Activated CD4-positive, alpha-beta T cell treated with anti-CD3 and anti-CD28 coated beads, Interleukin-2, amount 50 U/mL, for 48 hours (primary cell): ENCODE data around the gene DNM2.
A peak's percentile ranks its signal among the peaks of the same experiment; 100 is the strongest.
"Not testable (repeated sequence)": the region's sequence is repeated elsewhere in the genome, so short reads cannot be mapped to it uniquely, and the experiment has no call there.

ENCODE experiments used
- DNase-seq, 2 experiments: peaks; one replicate each; pipeline ENCODE4 v3.0.0-alpha.2; 2020

Gene DNM2

DNA sequence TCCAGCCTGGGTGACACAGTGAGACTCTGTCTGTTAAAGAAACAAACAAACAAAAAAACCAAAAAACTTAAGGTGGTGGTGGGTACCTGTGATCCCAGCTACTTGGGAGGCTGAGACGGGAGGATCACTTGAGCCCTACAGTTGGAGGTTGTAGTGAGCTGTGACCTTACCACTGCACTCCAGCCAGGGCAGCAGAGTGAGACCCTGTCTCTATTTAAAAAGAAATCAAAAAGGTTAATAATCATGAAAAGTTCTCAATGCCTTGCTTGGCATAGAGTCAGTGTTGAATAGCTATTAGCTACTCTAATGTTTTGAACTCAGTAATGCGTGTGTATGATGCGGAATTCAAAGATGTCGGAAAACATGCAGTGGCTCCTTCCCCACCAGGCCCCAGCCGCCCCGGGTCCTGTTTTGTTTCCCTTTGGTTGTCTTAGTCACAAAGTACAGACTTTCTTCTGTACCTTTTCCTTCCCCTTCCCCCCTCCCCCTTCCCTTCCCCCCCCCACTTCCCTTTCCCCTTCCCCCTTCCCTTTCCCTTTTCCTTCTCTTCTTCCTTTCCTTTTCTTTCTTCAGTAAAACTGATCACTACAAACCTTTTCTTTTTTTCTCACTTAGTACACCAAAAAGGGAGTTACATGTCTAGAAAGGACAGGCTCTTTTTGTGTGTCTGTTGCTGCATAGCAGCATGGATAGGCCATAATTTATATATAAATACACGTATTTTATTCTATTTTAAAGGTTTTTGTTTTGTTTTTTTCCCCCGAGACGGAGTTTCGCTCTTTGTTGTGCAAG lies 35.2 kb downstream of the DNM2 start:
- no peak for DNase-seq

DNA sequence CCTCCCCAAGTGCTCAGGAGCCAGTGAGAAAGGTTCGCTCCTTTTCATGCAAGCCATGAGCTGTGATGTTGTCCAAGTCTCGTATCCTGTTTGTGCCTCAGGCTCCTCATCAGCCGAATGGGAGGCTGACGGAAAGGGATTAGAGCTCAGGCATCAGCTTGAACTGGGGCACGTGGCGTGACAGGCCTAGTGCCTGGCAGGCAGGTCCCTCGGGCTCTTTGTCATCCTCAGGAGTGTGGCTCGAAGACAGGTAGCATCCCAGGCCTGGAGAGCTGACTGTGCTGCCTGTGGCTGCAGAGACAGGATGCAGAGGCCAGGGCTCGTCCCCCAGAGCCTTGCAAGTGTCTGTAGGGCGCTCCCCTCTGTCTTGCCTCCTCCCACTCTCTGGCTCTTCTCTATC lies 38.5 kb downstream of the DNM2 start:
- no peak for DNase-seq

DNA sequence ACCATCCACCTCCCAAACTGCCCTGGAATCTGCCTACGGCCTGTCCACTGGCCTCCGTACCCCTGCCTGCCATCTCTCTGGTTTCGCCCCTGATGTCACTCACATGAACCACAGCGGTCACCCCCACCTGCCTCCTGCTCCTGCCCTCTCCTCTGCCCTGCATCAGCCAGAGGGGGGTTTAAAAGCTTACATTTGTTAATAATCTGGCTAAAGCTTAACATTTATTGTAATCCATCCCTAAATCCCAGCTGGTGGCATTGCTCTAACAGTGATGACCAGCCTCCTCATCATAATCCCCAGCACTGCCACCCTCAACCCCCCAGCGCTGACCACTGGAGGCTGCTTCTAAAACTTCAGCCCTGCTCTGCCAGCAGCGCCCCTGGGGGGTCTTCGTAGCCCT lies 38.9 kb downstream of the DNM2 start:
- DNase-seq = no peak

DNA sequence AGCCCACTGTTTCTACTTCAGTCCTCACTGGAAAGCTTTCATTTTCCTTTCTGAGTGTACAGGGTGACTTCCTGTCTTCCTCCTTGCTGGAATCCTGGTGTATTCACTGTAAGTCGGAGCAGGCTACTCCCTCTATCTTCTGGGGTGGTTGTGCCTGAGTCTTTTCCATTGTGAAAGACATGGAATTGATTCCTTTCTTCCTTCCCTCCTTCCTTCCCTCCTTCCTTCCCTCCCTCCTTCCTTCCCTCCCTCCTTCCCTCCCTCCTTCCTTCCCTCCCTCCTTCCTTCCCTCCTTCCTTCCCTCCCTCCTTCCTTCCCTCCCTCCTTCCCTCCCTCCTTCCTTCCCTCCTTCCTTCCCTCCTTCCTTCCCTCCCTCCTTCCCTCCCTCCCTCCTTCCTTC lies 40.2 kb downstream of the DNM2 start:
- not testable (repeated sequence) for DNase-seq

DNA sequence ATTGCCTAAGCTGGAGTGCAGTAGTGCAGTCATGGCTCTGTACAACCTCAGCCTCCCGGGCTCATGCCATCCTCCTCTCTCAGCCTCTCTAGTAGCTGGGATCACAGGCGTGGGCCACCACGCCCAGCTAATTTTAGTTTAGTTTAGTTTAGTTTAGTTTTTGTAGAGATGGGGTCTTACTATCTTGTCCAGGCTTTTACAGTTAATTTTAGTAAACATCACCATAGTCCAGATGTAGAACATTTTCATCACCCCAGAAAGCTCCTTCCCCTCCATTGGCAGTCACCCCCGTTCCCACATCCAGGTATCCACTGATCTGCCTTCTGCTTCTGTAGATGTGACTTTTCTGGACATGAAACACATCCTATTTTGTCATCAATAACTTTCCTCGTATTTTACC lies 41.1 kb downstream of the DNM2 start:
- no peak for DNase-seq

DNA sequence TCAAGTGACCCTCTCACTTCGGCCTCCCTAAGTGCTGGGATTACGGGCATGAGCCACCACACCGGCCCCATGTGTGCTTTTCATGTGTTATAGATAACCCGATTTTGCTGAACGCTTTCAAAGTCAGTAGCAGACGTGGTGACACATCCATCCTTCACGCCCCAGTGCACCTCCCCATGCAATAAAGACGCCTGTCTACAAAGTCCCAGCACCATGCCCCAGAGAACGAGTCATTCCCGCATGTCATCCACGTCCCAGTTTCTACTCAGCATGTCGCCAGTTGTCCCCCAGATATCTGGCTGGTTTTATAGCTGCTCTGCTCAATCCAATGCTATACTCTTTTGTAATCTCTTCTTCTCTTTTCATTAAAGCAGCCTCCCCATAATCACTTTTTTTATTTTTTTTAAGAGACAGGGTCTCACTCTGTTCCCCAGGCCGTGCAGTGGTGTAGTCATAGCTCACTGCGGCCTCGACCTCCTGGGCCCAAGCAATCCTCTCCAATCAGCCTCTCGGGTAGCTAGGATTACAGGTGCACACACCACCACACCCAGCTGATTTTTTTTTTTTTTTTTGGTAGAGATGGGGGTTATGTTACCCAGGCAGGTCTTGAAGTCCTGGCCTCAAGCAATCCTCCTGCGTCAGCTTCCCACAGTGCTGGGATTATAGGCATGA lies 42.5 kb downstream of the DNM2 start:
- peak; percentile 34 to 54 for DNase-seq

DNA sequence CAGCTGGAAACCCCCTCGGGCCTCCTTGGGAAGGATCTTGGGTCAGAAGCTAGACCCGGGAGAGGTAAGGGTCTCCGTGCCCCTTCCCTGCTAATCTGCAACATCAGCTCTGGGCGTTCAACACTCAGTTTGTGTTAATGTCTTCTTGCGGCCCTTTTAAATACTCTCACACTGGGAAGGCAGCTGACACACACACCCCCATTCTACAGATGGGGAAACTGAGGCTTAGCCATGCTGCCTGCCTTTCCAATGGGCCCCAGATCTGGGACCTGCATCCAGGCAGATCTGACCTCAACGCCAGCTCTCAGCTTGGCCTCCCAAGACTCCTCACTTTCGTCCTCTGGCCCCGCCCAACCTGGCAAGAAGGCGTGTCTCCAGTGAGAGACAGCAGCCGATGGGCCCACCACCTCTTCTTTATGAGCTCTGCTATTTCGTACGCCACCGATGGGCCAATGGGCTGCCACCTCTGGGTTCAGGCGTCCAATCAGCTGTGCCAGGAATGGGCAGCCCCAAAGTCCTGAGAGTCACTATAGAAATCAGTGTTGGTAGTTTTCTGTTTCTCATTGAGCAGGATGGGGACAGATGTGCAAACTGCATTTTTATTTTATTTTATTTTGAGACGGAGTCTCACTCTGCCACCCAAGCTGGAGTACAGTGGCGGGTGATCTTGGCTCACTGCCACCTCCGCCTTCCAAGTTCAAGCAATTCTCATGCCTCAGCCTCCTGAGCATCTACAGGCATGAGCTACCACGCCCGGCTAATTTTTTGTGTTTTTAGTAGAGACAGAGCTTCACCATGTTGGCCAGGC lies 43.8 kb downstream of the DNM2 start:
- no peak for DNase-seq

DNA sequence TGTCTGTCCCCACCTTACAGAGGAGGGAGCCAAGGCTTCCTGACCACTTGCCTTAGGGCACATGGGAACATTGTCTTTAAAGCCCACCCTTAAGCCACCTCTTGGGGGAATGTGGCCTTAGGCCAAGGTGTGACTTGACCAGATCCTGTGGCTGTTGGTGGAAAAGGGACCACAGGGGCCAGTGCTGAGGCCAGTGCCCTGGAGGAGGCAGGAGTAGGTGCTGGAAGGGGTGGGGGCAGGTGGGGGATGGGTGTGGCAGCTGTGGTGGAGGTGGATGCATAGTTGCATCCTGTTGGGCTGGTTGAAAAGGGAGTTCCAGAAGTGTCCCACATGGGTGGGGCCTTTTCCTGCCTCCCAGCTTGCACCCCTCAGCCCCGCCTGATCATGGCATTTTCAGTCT lies 44.8 kb downstream of the DNM2 start:
- DNase-seq = no peak

DNA sequence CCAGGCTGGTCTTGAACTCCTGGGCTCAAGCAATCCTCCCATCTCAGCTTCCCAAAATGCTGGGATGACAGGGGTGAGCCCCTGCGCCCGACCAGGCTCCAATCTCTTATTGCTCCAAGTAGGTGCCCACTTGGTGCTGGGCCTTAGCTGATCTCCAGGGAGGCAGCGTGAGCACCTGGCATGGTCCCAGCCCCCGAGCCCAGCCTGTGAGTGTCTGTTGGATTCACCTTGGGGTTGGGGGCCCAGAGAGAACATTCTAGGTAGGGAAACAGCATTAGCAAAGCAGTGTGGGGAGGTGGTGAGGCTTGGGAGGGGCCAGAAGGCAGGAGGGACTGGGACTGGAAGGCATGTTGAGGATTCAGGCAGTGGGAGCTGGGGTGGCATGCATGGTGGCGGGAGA lies 45.5 kb downstream of the DNM2 start:
- no peak for DNase-seq

DNA sequence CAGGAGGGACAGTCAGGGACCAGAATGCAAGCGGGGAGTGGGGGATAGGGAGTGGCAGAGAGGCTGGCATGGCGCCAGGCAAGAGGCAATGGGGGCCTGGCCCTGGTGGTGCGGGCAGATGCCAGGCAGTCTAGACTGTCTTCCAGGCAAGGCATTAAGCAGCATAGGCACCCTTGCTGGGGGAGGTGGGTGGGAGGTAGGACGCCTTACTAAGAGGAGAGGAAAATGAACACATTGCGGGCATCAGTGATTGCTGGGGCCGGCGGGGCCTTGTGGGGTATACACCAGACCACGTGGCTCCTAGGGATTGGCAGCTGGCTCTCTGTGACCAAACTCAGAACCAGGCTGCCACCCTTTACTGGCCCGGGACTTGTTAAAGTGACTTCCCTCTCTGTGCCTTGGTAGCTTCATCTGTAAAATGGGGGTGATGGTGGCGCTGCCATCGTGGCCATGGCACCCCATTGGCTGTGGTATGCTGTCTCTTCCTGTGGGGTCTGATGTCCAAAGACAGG lies 46.0 kb downstream of the DNM2 start:
- no peak for DNase-seq

DNA sequence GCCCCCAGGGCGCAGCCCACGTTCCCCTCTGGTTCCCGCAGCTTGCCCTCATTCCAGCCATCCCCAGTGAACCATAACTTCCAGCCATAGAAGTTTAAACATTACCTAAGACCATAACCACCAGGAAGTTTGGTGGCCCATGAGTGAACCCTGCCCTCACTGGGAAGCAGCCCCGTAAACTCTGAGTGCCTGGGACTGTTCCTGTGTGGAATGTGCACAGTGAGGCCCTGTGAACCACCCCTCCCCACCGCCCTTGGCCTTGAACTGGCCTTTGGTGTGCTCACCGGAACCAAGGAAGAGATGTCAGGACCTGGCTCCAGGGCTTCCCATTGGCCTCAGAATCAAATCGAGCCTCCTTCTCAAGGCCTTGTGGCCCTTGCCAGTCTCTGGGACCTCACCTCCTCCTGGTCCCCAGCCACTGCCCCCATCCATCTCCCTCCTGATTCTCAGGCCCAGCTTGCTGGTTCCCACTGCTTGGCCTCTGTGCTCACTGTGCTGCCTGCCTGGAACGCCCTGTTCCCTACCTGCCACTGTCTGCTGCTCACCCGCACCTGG lies 46.5 kb downstream of the DNM2 start:
- DNase-seq = no peak

DNA sequence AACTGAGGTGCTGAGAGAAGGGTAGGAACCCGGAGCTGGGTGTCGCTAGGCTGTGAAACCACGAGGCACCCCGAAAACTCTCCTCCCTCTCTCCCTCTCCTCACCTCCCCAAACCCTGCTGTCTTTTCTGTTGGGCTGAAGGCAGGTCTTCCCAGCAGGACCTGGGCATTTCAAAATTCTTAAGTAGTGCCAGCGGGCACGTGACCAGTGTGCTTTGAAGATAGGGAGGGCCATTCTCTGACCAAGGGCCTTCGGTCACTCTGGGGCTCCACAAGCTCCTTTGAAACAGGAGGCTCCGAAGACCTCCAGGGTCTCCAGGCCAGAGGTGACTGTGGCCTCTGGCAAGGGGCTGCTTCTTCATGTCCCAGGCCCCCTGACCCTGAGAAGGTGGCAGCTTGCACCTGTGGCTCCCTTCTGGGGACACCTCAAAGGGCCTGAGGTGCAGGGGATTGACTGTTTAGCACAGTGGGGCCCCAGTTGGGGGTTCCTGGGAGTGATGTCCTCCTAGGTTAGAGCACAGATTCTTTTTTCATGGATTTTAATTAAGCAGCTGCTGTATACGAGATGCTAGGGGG lies 48.3 kb downstream of the DNM2 start:
- DNase-seq = no peak

DNA sequence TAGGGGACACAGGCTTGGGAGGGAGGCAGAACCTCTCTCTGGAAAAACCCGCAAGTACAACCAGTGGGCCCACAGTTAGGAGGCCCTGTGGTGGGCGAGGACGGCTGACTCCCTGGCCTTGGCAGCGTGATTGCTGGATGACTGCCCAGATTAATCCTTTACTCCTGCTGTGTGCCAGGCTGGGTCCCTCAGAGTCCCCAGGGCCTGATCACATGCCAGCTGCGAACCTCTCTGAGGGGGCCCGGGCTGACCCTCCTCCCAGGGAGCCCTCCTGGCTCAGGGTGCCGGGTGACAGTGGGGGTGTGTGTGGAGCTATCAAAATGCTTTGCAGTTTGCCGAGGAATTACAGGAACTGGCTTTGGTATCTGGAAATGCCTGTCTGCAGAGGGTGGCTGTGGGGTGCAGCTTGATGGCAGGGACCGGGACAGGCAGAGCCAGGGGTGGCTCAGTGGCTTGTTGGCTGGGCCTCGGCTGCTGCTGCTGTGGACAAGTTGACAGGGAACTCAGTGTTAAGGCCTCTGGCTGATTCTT lies 48.9 kb downstream of the DNM2 start:
- DNase-seq = no peak

DNA sequence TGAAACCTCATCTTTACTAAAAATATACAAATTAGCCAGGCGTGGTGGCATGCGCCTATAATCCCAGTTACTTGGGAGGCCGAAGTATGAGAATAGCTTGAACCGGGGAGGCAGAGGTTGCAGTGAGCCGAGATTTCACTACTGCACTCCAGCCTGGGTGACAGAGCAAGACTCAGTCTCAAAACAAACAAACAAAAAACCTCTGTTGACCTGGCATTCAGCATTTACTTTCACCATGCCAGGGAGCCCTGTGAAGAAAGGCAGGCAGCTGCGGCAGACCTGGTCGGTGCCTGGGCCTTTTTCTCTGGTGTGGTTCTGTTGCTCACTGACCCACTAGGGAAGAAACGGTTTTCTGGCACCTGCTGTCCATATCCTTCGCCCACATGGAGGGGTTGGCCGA lies 49.8 kb downstream of the DNM2 start:
- no peak for DNase-seq

DNA sequence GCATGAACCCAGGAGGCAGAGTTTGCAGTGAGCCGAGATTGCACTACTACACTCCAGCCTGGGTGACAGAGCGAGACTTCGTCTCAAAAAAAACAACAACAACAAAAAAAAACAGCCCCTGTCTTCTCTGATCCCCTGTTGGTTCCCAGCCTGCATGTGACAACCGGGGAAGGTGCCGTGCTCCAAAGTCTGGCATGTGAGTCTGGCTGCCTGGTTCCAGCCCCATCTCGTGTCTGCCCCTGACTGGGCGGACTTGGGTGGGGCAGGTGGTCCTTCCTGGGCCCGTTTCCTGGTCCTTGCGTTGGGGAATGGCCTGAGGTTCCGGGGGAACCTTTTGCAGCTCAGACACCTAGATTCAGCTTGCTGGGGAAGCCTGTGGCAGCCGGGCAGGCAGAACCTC lies 50.5 kb downstream of the DNM2 start:
- DNase-seq = no peak

DNA sequence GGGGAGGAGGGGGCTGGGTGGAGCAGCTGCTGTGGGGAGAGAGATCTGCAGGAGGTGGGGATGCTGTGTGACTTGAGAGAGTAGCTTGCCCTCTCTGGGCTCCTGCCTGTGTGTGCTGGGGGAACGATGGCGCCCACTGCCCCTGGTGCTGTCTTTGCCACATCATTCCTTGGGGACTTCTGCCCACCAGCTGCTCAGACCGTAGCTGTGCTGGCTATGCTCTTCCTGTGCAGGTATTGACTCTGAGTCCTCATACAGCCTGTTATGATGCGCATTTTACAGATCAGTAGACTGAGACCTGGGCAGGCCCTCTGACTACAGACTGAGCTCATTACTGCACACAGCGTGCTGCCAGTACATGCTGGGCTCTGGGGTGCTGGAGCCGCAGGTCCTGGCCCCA lies 51.1 kb downstream of the DNM2 start:
- DNase-seq = no peak

DNA sequence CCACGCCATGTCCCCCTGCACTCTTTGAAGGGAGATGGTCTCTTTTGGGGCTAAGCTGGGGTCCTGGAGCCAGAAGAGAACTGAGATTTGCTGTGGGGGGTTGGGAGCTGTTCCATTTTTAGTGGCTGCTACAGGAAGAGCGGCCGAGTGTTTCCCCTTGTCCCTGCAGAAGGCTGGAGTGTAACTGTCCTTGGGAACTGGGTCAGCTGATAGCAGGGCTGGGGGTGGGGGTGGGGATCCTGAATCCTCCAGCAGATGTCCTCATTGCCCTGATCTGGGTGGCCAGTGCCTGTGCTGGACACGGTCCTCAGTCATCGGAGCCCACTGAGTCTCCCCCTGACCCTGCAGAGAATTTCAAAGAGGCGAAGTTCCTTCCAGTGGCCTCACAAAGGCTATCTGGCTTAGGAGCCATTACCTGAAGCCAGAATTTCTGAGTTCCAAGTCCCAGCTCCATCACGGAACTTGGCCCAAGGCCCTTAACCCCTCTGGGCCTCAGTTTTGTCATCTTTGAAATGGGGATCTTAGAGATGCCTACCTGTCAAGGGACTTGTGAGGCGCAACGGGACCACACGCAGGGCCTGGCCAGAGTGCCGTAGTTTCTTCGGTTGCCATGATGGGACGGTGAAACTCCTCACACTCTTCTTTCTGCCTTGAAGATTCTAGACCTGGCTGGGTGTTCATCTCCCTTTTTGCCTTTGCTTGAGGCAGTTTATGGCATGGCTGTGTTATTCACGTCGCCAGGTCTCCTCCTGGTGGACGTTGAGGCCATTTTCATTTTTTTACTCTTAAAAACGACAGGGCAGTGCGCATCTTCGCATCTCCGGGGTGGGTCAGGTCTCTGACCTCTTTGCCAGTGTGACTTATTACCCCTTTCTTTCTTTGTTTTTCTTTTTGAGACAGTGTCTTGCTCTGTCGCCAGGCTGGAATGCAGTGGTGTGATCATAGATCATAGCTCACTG lies 51.9 kb downstream of the DNM2 start:
- DNase-seq = no peak

DNA sequence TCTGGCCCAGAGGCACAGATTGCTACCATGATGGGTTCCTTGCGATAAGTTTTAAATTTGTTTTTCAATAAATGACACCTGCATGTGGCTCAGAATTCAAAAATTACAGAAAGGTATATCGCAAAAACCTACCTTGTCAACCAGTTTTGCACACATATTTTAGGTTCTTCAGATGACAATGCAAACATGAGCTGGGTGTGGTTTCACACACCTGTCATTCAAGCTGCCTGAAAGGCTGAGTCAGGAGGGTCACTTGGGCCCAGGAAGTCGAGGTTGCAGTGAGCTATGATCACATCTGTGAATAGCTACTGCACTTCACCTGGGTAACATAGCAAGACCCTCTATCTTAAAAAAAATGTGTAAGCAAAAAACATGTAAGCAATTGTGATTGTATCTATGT lies 56.1 kb downstream of the DNM2 start:
- DNase-seq = no peak

DNA sequence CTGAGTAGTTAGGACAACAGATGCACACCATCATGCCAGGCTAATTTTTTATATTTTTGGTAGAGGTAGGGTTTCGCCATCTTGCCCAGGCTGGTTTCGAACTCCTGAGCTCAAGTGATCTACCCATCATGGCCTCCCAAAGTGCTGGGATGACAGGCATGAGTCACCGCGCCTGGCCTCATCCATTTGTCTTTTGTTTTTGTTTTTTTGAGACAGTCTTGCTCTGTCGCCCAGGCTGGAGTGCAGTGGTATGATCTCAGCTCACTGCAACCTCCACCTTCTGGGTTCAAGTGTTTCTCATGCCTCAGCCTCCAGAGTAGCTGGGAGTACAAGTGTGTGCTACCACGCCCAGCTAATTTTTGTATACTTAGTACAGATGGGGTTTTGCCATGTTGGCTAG lies 57.0 kb downstream of the DNM2 start:
- no peak for DNase-seq

DNA sequence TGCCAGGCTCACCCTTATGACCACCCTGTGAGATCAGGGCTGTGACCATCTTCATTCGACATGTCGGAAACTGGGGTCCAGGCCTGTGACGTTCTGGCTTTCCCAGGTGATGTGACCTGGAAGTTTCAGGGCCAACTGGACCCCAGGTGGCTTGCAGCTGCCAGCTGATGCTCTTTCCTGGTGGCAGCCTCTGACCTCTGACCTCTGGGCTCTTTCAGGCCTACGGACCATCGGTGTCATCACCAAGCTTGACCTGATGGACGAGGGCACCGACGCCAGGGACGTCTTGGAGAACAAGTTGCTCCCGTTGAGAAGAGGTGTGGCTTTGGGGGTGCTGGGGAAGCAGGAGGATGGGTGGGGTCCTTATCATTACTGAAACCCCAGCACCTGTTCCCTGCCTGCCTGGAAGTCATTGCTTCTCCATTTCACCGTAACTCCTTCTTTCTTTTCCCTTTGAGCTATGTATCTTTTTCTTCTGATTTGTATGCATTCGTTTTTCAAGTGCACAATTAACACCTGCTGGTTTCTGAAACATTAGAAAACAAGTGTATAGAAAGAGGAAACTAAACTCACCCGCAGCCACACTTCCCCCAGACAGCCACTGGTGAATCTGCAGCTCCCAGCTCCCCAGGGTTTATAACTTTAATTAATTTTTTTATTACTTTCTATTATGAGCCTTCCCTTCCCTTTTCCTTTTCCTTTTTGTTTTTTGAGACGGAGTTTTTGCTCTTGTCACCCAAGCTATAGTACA lies 59.2 kb downstream of the DNM2 start:
- DNase-seq = no peak

DNA sequence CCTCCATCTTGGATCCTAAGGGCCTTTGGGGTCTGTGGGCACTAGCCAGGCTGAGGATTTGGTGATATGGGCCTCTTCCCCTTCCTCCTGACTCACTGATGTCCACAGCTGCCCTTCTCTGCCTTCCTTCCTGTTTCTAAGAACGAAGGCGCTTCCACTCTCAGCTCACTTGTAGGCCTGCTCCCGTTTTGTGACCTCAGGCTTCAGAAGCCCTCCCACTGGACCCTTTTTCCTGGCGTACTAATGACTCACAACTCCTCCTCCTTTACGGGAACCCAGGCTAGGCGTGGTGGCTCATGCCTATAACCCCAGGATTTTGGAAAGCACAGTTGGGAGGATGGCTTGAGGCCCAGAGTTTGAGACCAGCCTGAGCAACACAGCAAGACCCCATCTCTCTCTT lies 62.5 kb downstream of the DNM2 start:
- no peak for DNase-seq
